ENCODE results near the gene GLCCI1. TPM values are rescaled to one million over a fixed set of nuclear protein-coding genes. Genes with fewer than 3 reads are reported as not detected.
"Not testable (repeated sequence)": the region's sequence is repeated elsewhere in the genome, so short reads cannot be mapped to it uniquely, and the experiment has no call there.

Gene GLCCI1
- total RNA-seq, 1 experiment from 2014 or later: 8.0 TPM

- no peak for DNase-seq (ENCODE audit: extremely low read depth, low read depth)
Measured at GRCh38 chr7:8086239-8086638, 117.6 kb downstream of the GLCCI1 start.

- DNase-seq (ENCODE audit: extremely low read depth, low read depth): no peak
Measured at GRCh38 chr7:8089036-8089780, 120.6 kb downstream of the GLCCI1 start.

DNA sequence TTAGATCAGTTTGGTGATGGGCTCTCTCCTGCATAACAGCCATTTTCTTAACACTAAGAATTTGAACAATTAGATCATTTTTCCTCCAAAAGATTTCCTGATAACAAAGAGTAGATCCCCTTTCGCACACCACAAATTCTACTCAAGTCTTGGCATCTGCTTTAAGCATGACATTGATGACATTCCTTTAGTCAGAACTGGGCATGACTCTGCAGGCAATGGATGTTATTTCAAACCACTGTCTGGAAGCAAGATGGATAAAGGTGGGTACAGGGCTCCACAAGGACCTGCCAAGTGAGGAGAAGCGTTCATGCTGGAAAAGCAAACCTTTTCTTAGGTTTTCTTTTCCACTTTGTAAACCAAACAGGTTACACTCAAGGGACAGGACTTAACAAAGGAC is 123.5 kb downstream of the GLCCI1 start:
- DNase-seq (ENCODE audit: extremely low read depth, low read depth): no peak

GRCh38 chr7:8094164-8095140 is 125.9 kb downstream of the GLCCI1 start:
- no peak for DNase-seq (ENCODE audit: extremely low read depth, low read depth)

DNA sequence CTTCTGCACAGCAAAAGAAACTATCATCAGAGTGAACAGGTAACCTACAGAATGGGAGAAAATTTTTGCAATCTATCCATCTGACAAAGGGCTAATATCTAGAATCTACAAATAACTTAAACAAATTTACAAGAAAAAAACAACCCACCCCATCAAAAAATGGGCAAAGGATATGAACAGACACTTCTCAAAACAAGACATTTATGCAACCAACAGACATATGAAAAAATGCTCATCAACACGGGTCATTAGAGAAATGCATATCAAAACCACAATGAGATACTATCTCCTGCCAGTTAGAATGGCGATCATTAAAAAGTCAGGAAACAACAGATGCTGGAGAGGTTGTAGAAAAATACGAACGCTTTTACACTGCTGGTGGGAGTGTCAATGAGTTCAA is 132.7 kb downstream of the GLCCI1 start:
- not testable (repeated sequence) for DNase-seq (ENCODE audit: extremely low read depth, low read depth)

DNA sequence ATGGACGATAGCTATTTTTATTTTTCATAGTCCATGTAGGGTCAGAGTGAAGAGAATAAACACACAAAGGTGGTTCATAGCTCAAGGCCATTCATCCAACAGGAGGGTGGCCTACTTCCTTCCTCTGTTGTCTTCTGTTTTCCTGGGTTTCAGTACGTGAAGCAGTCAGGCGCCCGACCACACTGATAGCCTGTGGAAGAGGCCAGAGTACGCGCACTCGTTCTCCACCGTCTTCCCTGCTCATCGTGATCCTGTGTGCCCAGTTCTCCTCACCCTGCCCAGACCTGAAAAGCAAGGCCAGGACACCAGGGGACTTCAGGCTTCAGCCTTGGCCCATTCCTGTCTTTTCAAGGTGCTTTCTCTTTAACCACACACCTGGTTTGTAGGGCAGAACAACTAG is 134.7 kb downstream of the GLCCI1 start:
- DNase-seq (ENCODE audit: extremely low read depth, low read depth): no peak

GRCh38 chr7:8105449-8106095 is 137.0 kb downstream of the GLCCI1 start:
- no peak for DNase-seq (ENCODE audit: extremely low read depth, low read depth)

DNA sequence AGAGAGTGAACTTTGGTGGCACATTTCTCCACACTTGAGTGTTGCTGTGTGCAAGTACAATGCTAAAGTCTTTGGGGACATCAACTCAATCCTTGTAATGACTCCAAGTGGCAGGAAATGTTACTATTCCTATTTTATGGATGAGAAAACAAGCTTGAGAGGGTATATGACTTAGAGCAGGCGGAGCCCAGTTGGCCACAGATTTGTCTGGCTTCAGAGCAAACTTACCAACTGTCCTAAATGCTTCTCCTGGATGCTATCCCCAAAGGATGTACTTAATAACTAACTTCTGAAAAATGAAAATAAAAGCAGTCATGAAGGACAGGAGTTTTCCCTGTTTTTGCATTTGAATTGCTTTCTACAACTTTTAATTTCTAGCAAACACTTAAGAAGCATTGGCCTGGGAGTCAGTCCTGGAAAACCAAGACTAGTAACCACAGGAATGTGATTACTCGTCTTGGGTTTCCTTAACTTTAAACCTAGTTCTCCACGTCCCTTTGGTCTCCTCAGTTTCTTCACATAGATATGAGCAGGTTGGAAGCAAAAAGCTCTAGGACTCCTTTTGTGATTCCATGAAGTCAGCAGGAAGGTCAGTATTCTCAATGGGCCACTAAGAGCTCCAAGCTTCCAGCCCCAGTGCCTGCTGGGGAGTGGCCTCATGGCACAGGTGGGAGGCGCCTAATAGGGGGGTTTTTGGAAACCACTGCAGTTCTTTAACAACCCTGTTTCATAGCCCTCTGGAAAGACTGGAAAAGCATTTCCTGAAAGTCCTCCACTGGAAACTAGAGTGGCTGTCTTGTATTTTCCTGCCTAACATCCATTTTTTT is 140.8 kb downstream of the GLCCI1 start:
- no peak for DNase-seq (ENCODE audit: extremely low read depth, low read depth)

DNA sequence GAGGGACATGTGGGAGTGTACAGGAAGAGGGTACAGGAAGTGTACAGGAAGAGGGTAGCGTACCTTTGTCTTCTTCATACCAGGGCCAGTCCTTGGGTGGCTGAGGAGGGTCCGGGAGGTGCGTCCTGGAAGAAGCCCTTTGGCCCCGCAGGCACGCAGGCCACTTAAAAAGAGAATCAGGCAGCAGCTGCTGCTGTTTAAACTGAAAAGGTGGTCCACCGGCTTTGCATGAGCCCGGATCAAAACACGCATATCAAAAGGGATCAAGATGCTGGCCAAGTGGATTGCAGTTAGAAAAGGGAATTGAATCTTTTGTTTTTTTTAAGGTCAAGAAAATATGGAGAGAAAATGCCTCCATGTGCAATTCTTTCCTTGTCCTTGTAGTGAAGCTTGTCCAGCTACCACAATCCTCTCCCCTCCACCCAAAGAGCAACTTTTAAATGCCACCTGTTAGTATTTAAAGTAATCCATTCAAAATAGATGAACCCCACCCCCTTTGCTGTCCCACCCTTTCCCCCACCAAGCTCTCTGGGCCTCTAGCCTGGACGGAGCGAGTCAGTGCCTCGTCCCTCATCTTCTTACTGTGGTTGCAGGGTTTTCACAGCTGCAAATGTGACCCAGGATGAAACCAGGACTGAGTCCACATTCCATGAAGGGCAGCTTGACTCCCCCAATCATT is 142.8 kb downstream of the GLCCI1 start:
- DNase-seq (ENCODE audit: extremely low read depth, low read depth): no peak

- no peak for DNase-seq (ENCODE audit: extremely low read depth, low read depth)
Measured at GRCh38 chr7:8112685-8113084, 144.1 kb downstream of the GLCCI1 start.

DNA sequence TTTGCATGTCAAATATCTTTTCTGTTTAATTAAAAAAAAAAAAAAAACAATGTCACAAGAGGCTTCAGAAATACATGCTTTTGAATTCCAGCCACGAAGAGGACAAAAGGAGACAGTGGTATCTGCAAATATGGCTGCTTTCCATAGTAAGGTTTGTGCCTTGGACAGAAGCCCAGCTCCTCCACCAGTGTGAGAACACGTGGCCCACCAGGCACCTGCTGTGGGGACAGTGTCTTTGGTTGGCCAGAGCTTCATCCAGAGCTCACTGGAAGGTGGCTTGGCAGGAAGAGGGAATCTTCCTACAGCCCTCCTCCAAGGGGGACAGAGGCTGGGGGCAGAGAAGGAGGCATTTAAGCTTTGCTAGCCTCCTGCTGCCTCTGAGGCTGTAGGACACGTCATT is 144.6 kb downstream of the GLCCI1 start:
- DNase-seq (ENCODE audit: extremely low read depth, low read depth): no peak

- no peak for DNase-seq (ENCODE audit: extremely low read depth, low read depth)
Measured at GRCh38 chr7:8114175-8114574, 145.6 kb downstream of the GLCCI1 start.

- DNase-seq (ENCODE audit: extremely low read depth, low read depth): no peak
Measured at GRCh38 chr7:8115547-8116402, 147.2 kb downstream of the GLCCI1 start.

DNA sequence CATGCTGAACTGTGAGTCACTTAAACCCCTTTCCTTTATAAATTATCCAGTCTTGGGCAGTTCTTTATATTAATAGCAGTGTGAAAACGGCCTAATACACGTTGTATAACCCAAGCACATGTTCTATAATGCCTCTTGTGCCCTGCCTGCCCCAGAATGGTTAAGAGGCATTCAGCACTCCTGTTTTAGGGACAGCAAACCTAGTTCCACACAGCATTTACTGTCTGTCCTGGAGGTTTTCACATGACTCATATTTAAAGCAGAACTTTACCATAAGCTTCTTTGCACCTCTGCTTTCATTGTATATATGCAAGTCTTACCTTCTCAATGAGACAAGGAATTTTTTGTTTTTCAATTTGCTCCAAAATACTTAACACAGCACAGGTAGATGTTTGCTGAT is 148.6 kb downstream of the GLCCI1 start:
- no peak for DNase-seq (ENCODE audit: extremely low read depth, low read depth)

DNA sequence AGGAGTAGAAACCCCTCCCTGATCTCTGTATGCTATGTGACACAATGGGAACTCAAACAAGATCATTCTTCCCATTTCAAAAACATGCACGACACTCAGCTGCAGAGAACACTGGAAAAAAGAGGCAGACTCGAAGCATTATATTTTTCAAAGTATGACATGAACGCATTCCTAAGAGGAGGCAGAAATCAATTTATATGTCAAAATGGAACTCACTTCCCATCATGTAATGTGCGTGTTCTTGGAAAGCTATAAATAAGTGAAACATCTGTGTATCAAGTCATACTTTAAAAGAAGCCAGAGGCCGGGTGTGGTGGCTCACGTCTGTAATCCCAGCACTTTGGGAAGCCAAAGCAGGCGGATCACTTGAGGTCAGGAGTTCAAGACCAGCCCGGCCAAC is 150.7 kb downstream of the GLCCI1 start:
- DNase-seq (ENCODE audit: extremely low read depth, low read depth): no peak

- no peak for DNase-seq (ENCODE audit: extremely low read depth, low read depth)
Measured at GRCh38 chr7:8120390-8121058, 151.9 kb downstream of the GLCCI1 start.

- no peak for DNase-seq (ENCODE audit: extremely low read depth, low read depth)
Measured at GRCh38 chr7:8121243-8121642, 152.6 kb downstream of the GLCCI1 start.

DNA sequence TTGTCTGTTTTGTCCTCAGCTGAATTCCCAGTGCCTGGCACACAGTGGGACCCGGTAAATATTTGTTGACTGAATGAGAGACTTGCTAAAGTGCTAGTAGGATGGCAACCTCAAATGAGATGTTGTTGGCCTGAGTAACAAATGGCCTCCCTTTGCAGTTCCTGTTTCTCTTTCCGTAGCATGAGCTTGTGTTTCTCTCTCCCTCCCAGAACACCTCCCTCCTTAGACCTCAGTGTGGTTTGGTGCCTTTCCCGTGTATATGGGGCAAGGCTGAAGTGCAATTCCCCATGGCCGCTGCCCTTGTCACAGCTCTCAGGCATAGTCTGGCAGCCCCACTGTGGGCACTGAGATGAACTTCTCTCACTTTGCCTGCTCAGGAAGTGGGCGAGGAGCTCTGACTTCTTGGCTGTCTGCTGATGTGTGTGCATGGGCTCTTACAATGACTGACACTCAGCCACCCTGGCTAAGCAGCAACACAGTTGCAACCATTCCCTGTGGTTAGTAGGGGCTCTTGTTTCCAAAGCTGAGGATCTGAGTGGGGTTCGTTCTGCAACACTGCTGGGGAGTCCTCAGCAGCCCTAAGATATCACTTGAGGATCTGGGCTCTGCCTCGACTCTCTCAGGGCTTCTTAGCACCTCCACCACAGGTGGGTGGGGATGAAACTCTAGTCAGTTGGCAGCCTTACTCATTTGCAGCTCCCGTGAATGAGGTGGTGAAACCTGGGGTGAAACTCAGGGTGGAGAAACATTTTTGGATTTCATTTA is 157.3 kb downstream of the GLCCI1 start:
- no peak for DNase-seq (ENCODE audit: extremely low read depth, low read depth)
